HG02840 (cell line): ENCODE data around the gene MYO1G.

Source experiments
- ATAC-seq: cut with Tn5 transposase; IDR thresholded peaks from one replicate; pipeline ENCODE4 v1.9.1; 2021; ENCODE audit warnings: mild to moderate bottlenecking, moderate library complexity, moderate number of reproducible peaks; ENCODE audit not compliant: unreplicated experiment, low FRiP score

Gene MYO1G

DNA sequence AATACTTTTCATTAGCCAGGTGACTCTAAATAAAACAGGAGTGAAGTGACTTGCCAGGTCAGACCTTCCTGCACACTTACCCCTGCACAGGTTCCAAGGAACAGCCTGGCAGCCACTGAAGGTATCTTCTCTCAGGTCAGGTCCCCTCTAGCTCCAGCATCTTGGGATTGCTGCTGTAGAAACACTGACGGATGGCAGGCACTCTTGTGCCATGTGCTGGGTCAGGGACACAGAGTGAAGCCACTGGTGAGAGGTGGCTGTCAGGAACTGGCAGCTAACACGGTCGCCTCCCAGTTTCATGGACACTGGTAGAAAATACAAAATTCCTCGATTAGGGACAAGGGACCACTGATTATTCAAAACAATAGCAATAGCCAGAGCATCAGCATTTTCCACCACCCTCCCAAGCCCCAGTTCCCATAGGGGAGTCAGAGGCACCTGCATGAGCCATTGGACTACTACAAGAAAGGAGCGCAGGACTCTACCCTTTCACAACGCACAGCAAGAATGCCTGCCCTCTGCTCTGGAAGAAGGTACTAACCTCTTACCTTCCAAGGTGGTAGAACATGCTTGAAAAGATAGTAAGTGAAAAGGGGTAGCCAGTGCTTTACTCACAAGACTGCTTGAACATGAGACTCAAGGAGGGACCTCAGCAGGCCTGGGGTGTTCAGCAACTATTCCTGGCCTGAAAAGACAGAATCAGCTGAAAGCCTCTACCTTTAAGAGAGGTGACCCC is 5.1 kb upstream of the MYO1G start:
- ATAC-seq, result no peak

DNA sequence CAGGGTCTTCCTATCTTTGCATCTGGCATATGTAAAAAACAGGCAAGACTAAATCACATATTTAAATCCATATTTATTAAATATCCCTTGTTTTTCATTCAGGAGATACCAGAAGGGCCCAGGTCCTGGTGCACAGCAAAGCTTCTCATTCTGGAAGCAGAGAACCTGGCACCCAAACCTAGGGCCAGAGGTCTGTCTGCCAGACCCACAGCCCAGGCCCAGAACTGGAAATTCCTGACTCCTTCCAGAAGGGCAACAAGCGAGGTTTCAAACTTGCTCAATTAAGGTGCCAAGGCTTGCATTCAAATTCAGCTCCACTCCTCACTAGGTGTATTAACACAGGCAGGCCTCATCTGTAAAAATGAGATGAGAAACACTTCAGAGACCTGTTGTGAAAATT is 4.2 kb upstream of the MYO1G start:
- no peak for ATAC-seq

DNA sequence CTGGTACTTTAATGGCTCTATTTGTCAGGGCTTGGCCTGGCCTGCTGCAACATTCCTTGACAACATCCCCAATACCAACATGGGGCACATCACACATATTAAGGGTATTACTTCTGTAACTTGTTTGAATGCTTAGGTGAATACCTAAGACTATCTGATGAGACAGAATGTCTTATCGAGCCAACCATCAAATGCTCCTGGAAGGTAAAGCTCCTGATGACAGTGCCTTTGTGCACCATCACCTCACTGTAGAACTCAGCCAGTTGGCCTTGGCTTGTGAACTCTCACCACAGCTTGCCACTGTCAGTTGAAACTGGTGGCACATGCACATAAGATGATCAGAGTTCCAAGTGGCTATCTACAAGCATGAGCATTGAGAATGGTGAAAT is 3.7 kb upstream of the MYO1G start:
- no peak for ATAC-seq

DNA sequence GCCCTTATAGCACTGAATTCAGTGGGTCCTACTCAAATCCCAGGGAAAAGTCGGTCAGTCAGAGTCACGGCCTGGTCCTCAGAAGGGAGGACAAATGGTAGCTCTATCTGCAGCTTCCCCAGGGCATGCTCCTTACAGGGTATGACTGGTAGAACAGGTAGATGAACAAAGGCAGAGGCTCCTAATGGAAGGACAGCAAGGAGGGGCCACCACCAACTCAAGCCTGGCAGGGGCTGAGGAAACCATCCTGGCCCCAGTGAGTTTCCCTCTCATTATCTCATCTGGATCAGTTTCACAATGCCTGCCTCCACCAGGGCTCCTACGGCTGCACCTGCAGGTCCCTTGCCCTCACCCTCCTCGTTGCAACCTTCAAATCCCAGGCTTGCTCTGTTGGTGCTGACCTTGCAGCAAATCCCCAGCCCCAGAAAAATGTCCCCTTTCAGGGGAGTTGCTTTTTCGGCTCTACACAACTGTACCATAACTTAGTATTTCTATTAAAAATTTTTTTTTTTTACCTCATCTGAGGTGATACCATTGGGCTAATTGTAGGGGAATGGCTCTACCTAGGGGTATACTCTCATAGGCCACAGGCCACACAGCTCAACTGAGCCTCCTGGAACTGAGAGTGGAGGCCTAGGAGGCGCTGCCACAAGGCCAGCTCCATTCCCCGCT is 2.4 kb upstream of the MYO1G start:
- no peak for ATAC-seq

DNA sequence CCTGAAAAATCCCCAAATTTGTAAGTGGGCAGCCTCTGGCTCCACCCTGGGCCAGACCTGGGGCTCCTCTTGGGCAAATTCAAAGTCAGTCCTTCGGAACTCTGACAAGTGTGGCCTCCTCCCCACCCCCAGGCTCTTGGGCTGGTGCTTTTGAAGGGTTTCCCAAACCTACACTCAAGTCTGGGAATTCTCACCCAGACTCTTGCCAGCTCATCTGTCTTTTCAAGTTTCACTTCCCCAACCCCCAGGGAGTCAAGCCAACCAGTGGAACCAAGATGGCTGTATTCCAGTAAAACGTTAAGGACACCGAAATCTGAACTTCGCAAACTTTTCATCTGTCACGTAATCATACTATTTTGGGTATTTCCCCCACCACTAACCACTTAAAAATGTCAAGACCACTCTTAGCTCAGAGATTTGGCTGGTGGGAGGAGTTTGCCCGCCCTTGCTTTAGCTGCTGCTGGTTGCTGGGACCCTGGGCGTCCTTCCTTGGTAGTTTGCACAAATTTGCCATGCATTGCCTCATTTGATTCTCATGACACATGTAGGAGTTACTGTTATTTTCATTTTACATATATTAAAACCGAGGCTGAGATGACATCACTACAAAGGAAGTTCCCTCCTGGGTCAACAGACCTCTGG is 1.7 kb upstream of the MYO1G start:
- ATAC-seq, result peak; percentile 59

DNA sequence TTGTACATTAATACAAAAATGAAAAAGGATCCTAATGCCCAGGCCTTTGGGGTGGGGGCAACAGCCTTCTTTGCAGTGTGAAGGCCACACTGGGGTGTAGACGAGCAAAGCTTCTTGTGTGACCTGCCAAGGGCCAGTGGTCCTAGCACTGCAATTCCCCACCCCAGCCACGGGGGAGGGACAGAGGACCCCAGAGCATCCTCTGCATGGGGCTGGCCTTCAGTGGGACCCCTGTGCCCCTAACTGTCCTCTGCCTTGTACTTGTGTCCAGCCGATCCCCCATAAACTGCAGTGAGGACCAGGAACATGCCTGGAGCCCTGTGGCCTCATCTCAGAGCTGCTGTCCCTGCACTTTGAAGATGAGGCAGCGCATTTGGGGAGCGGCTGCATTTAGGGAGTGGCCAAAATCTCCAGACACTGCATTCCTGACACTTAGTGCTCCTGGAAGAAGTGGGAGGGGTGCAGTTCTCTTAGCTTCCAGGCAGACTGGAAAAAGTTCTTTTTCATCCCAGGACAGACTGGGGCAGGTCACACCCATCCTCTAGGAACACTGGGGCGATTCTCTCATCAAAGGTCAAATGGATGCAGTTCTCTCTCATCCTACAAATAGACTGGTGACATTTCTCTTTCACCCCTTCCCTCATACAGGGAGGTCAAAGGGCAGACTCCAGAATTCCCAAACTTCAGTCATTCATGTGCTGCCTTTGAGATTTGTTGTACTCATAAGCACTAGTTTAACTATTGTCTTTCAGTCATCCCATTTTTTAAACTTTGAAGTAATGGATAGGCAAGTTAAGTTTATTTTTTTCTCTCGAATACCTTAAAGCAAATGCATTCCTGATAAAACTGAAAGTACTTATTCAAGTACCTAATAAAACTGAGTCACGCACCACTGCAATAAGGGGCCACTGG is 922 bp upstream of the MYO1G start:
- no peak for ATAC-seq

DNA sequence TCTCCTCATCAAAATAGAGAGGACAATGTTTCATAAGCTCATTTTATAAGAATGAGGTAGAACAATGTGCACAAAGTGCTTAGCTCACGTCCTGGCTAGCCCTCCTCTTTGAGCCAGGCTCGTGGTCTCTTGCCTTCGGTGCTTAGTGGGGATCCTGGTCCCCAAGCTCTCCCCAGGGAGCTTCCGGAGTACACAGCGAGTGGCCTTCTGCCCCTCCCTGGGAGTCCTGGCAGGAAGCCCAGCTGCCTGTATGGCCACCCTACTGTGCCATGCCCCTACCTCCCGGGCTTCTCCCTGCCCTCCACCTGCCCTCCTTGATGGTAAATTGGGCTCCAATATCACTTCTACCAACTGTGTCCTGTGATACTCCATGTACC is 868 bp downstream of the MYO1G start:
- no peak for ATAC-seq

DNA sequence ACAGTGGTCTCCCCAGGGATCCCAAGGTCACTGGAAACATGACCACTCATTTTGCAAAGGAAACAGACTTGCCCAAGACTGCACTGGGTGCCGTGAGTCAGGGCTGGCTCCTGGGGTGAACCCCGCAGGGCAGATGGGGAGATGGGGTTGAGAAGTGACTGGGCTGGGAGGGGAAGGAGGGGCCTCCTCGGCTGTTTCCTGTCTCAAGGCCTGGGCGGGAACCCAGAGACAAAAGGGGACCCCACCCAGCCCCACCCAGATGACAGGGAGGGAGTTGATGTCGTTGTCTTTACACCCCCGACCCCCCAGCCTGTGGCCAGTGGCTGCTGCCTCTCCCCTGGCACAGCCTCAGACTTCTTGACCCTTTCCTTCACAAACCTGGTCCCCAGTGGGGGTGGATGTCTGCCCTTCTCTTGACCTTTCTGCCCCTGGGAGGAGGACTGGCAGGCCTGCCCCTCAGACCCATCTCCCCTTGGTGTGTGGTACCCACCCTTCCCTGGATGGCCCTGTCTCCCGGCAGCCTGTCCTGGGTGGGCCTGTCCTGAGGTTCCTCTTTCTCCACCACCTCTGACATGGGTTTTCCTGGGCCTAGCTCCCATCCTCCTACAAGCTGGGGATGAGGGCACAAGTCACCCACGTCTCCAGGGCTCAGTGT is 1.4 kb downstream of the MYO1G start:
- no peak for ATAC-seq

DNA sequence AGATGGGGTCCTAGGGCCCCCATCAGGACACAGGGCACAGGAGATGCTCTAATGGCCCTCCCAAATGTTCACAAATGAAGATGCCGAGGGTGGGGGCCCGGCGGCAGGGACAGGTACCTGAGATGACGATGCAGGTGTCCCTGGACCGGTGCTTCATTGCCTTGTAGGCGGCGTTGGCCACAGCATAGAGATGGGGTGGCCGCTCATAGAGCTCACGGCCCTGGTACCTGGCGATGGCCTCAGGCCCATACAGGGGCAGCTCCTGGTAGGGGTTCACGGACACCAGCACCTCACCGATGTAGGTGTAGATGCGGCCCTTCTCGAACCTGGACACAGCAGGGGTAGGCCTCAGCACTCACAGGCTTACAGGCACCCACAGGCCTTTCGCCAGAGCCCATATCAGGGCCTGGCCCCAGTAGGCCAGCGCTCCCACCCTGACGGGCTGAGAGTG is 2.0 kb downstream of the MYO1G start:
- no peak for ATAC-seq

DNA sequence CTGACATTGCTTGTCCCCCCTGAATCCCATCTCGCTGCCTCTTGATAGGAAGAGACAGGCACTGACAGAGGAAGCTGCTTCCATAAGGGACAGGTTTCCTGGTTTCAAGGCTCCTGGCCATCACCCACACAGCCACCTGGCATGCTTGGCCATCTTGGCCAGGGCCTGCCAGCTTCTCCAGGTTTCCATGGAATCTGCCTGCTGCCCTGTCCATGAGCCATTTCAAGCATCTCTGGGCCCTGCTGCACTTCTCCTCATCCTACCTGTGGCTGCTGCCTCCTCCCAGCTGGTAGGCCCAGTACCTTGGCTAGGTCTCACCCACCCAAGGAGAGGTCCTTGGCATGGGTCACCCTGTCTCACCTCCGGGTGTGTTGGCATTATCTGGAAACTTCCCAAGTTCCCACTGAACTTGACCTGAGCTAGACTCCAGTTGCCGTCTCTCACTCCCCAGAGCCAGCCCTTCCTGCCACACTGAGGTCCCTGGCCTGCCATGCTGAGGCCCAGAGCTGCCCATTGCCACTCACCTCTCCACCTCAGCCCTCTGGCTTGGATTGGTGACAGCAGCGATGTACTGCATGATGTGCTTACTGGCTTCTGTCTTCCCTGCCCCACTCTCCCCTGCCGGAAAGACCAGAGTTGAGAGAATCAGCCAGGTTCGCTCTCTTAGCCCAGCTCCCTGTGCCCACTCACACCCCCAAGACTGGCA is 2.6 kb downstream of the MYO1G start:
- ATAC-seq, result no peak

DNA sequence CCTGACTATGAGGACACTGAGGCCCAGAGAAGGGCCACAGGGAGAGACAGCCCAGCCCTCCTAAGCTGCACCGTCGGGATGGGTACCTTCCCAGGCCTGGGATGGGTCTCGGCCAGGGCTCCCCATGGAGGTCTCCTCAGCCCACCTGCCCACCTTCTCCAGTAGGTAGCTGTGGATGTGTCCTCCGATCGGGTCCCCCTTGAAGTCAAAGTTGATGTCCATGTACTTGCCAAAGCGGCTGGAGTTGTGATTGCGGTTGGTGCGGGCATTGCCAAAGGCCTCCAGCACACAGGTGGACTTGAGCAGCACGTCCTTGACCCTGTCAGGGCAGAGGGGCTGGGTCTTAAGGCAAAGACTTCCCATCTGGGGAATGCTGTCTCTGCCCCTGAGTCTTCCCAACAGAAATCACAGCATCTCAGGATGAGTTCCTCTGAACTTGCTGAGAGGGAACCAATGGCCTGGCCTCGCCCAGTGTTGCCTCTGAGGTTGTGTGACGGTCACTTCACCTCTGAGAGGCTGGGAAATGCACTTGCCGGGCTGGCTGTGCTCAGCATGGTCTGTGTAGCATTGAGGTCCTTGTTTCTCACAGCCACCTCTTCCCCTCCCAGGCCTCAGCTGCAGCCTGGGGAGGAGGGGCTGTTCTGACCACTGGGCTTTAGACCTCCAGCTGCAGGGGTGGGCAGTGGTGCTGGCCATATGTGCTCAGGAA is 3.3 kb downstream of the MYO1G start:
- no peak for ATAC-seq

DNA sequence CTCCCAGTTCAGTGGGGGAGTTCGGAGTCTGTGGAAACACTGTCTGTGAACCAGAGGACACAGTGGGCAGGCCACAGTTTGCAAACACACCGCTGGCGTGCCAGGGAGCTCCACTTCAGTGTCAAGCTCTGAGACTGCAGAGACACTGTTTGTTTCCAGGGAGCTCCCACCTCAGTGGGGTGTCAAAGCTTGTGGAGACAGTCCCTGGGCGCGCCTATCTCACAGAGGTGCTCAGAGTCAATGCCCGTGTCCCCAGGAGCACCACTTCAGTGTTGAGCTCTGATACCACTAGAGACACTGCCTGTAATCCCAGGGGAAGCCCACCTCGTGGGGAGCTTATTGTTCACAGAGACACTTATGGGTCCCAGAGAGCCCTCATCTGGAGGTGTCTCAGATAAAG is 4.3 kb downstream of the MYO1G start:
- ATAC-seq, result no peak

DNA sequence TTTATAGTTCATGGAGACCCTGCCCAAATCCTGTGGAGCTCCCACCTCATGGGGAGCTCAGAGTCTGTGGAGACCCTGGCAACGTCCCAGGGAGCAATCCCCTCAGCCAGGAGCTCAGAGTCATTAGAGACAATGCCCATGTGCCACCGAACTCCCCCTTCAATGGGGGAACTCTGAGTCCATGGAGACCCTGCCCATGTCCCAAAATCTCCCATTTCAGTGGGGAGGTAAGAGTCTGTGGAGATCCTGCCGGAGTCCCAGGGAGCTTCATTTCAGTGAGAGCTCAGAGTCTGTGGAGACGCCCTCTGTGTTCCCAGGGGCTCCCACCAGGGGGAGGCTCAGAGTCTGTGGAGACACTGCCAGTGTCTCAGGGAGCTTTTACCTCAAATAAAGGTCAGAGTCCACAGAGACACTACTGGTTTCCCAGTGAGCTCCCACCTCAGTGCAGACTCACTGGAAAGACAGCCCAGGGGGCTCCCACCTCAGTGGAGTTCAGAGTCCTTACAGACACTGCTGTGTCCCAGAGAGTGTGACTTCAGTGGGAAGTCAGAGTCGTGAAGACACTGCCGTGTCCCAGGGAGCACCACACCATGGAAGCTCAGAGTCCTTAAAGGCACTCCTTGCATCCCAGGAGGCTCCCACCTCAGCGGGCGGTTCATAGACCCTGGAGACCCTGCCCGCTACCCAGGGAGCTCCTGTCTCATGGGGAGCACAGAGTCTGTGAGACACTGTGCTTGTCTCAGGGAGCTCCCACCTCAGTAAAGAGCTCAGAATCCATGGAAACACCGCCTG is 5.0 kb downstream of the MYO1G start:
- no peak for ATAC-seq

DNA sequence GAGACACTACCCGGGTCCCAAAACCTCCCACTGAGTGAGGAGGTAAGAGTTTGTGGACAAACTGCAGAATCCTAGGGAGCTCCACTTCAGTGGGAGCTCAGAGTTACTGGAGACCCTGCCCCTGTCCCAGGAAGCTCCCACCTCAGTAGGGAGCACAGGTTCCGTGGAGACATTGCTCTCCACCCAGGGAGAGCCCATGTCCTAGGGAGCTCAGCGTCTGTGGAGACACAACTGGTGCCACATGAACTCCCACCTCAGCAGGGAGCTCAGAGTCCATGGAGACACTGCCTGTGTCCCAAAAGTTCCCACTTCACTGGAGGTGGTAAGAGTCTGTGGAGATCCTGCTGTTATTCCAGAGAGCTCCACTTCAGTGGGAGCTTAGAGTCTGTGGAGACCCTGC is 6.3 kb downstream of the MYO1G start:
- ATAC-seq, result no peak

DNA sequence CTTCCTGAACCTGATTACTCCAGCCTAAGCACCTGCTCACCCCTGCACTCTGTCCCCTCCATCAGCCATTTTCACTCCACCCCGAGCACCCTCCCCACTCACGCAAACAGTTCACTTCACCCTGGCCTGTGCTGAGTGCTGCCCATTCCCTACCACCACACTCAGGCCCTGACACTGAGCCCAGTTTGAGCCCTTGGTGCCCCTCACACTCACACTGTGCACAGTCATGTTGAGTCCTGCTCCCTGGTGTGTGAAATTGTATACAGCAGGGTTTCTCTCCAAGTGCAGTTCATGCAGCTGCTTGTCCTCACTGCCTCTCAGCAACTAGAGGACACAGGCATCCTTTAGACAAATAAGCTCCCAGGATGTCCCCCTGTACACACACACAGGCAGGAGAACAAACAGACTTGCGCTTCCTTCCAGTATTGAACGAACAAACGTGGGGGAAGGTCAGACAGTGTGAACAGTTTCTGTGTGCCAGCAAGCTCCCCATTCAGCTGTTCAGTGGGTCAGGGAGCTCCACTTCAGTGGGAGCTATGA is 6.8 kb downstream of the MYO1G start:
- no peak for ATAC-seq

DNA sequence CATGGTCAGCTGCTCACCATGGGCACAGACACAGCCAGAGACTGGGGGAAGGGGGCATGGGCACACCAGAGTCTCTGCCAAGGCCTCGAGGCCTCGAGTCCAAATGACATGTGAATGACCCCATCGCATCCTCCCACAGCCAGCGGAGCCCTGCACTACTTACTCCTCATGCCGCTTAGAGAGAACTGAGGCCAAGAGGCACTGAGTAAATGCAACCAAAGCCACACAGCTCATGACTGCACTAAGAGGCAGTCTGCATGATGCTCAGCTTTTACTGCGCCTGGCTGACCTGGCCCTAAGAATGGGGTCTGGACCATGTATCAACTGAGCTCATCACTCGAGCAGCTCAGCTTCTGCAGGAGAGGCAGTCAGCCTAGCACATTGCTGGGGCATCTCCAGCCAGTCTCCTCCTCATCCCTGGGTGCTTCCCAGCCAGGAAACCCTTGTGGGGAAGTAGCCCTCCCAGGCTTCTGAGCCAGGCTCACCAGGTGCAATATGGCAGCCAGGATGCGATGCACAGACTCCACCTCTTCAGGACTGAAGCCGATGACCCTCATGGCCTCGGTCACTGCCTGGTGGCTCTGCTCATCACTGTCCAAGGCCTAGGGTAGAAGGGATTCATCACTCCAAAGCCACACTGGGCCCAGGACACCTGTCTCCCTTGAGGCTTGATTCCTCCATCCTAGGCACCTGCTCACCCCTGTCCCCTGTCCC is 7.5 kb downstream of the MYO1G start:
- ATAC-seq, result no peak

DNA sequence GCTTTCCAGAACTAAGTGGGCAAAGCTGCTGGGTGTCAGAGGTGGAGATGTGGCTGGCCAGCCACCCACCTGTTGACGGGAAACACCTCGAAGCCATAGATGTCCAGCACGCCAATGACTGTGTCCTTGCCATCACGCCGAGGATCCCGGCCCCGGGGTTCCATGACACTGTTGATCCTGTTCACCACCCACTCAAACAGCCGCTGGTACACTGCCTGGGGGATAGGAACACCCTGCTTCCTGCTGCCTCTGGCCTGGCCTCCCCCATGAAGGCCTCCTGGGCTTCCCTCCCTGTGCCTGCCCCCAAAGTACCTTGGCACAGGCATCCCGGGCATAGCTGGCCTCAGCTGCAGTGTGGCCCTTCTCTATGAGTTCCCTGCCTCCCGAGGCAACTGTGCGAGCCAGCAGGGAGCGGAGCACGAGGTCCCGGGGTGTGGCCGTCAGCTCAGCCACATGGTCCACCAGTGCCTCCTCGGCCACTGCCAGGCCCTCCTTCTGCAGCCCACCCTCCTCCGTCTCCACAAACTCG is 8.2 kb downstream of the MYO1G start:
- ATAC-seq, result no peak
